ENCODE data around the gene ASPG.

ASPG gene

DNA sequence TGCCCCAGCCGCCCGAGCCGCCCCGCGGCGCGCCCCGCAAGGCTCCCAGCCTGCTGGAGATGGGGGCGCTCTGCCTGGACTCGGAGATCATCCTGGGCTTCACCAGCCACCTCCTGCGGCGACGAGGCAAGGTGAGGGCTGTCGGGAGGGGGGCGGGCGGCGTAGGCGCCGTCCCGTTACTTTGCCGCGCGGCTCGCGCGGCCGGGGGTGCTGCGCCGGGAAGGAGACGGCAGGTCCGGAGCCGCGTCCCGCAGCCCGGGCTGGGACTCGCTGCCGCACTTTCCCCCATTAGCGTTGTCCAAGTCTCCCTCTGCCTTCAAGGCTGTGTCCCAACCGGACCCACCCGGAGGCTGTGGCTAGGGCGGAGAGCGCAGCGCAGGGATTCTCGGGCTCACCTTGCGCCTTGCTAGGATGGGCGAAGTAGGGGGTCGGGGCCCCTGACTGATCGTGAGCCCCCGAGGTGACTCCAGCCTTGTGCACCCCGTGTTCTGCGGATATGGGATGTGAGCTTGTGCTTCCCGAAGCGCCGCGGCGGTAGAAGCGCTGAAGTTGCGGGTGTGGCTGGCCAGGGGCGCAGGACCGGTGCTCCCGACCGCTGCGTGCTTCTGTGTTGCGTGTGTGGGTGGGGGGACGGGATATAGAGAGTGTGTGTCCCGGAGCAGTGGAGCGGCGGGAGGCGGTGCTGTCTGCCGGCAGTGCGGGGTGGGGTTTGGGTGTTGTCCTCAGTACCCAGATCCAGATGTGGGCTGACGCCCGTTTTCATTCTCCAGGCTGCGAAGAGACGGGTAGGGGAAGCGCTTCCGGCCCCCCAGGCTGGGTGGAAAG is 51.2 kb downstream of the ASPG start:
- ATAC-seq, result no peak
- TF ChIP-seq TOX (CRISPR knock-in tag; IDR thresholded peaks at IDR 0.05; ENCODE audit: borderline replicate concordance), result no peak
- no peak for TF ChIP-seq POU6F1 (CRISPR knock-in tag; IDR thresholded peaks at IDR 0.05; ENCODE audit: borderline replicate concordance, low read depth)
- TF ChIP-seq PPARA (CRISPR knock-in tag; IDR thresholded peaks at IDR 0.05; ENCODE audit: borderline replicate concordance), result no peak
- no peak for TF ChIP-seq ZNF565 (CRISPR knock-in tag; conservative IDR thresholded peaks at IDR 0.05; ENCODE audit: low read depth)
- TF ChIP-seq, protein P1, sequence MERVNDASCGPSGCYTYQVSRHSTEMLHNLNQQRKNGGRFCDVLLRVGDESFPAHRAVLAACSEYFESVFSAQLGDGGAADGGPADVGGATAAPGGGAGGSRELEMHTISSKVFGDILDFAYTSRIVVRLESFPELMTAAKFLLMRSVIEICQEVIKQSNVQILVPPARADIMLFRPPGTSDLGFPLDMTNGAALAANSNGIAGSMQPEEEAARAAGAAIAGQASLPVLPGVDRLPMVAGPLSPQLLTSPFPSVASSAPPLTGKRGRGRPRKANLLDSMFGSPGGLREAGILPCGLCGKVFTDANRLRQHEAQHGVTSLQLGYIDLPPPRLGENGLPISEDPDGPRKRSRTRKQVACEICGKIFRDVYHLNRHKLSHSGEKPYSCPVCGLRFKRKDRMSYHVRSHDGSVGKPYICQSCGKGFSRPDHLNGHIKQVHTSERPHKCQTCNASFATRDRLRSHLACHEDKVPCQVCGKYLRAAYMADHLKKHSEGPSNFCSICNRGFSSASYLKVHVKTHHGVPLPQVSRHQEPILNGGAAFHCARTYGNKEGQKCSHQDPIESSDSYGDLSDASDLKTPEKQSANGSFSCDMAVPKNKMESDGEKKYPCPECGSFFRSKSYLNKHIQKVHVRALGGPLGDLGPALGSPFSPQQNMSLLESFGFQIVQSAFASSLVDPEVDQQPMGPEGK (CRISPR knock-in tag; IDR thresholded peaks at IDR 0.05; ENCODE audit: borderline replicate concordance), result no peak
- TF ChIP-seq ESRRG (CRISPR knock-in tag; IDR thresholded peaks at IDR 0.05), result no peak
- TF ChIP-seq GLIS3 (CRISPR knock-in tag; IDR thresholded peaks at IDR 0.05), result no peak
- no peak for TF ChIP-seq OSR1 (CRISPR knock-in tag; IDR thresholded peaks at IDR 0.05)
- no peak for TF ChIP-seq ARNTL (CRISPR knock-in tag; IDR thresholded peaks at IDR 0.05; ENCODE audit: borderline replicate concordance, low read depth)
- no peak for TF ChIP-seq ZFP3 (CRISPR knock-in tag; IDR thresholded peaks at IDR 0.05)
- TF ChIP-seq ZC3H10 (CRISPR knock-in tag; IDR thresholded peaks at IDR 0.05), result no peak
- no peak for TF ChIP-seq CSDC2 (CRISPR knock-in tag; IDR thresholded peaks at IDR 0.05)
- TF ChIP-seq, protein P2, sequence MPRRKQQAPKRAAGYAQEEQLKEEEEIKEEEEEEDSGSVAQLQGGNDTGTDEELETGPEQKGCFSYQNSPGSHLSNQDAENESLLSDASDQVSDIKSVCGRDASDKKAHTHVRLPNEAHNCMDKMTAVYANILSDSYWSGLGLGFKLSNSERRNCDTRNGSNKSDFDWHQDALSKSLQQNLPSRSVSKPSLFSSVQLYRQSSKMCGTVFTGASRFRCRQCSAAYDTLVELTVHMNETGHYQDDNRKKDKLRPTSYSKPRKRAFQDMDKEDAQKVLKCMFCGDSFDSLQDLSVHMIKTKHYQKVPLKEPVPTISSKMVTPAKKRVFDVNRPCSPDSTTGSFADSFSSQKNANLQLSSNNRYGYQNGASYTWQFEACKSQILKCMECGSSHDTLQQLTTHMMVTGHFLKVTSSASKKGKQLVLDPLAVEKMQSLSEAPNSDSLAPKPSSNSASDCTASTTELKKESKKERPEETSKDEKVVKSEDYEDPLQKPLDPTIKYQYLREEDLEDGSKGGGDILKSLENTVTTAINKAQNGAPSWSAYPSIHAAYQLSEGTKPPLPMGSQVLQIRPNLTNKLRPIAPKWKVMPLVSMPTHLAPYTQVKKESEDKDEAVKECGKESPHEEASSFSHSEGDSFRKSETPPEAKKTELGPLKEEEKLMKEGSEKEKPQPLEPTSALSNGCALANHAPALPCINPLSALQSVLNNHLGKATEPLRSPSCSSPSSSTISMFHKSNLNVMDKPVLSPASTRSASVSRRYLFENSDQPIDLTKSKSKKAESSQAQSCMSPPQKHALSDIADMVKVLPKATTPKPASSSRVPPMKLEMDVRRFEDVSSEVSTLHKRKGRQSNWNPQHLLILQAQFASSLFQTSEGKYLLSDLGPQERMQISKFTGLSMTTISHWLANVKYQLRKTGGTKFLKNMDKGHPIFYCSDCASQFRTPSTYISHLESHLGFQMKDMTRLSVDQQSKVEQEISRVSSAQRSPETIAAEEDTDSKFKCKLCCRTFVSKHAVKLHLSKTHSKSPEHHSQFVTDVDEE (CRISPR knock-in tag; IDR thresholded peaks at IDR 0.05), result no peak
- TF ChIP-seq ZNF70 (CRISPR knock-in tag; IDR thresholded peaks at IDR 0.05), result no peak
- TF ChIP-seq RARB (CRISPR knock-in tag; IDR thresholded peaks at IDR 0.05), result no peak
- no peak for TF ChIP-seq ISL1 (CRISPR knock-in tag; IDR thresholded peaks at IDR 0.05)

GRCh38 chr14:104137297-104138097 is 52.0 kb downstream of the ASPG start:
- ATAC-seq, result peak; percentile 88
- no peak for TF ChIP-seq POU6F1 (CRISPR knock-in tag; IDR thresholded peaks at IDR 0.05; ENCODE audit: borderline replicate concordance, low read depth)
- TF ChIP-seq CSDC2 (CRISPR knock-in tag; IDR thresholded peaks at IDR 0.05), result no peak
- no peak for TF ChIP-seq ZC3H10 (CRISPR knock-in tag; IDR thresholded peaks at IDR 0.05)
- no peak for TF ChIP-seq TCF4 (CRISPR knock-in tag; IDR thresholded peaks at IDR 0.05; ENCODE audit: borderline replicate concordance)
- TF ChIP-seq ZNF8 (CRISPR knock-in tag; IDR thresholded peaks at IDR 0.05), result no peak
- no peak for TF ChIP-seq RARB (CRISPR knock-in tag; IDR thresholded peaks at IDR 0.05)
- TF ChIP-seq PPARA (CRISPR knock-in tag; IDR thresholded peaks at IDR 0.05; ENCODE audit: borderline replicate concordance), result no peak
- TF ChIP-seq, protein P3, sequence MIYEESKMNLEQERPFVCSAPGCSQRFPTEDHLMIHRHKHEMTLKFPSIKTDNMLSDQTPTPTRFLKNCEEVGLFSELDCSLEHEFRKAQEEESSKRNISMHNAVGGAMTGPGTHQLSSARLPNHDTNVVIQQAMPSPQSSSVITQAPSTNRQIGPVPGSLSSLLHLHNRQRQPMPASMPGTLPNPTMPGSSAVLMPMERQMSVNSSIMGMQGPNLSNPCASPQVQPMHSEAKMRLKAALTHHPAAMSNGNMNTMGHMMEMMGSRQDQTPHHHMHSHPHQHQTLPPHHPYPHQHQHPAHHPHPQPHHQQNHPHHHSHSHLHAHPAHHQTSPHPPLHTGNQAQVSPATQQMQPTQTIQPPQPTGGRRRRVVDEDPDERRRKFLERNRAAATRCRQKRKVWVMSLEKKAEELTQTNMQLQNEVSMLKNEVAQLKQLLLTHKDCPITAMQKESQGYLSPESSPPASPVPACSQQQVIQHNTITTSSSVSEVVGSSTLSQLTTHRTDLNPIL (CRISPR knock-in tag; IDR thresholded peaks at IDR 0.05; ENCODE audit: low read depth), result no peak
- no peak for TF ChIP-seq SNAI2 (CRISPR knock-in tag; IDR thresholded peaks at IDR 0.05)
- no peak for TF ChIP-seq ARNTL (CRISPR knock-in tag; IDR thresholded peaks at IDR 0.05; ENCODE audit: borderline replicate concordance, low read depth)
- TF ChIP-seq ZNF70 (CRISPR knock-in tag; IDR thresholded peaks at IDR 0.05), result no peak
- no peak for TF ChIP-seq TOX (CRISPR knock-in tag; IDR thresholded peaks at IDR 0.05; ENCODE audit: borderline replicate concordance)
- TF ChIP-seq ZFP30 (CRISPR knock-in tag; IDR thresholded peaks at IDR 0.05), result no peak
- TF ChIP-seq GLIS3 (CRISPR knock-in tag; IDR thresholded peaks at IDR 0.05), result no peak
- TF ChIP-seq CSRNP3 (CRISPR knock-in tag; IDR thresholded peaks at IDR 0.05), result no peak
